OCI-LY7 (cell line): ENCODE data around the gene ARHGAP23.

Source experiments
- EZH2phosphoT487 ChIP-seq: fragments of 200-600 bp; sonication (generic); IDR thresholded peaks from 2 replicates; pipeline ENCODE4 v1.6.1; 2018; ENCODE audit warnings: low read depth, borderline replicate concordance, mild to moderate bottlenecking, mixed run types, antibody characterized with exemption, low read length, moderate library complexity, mixed read lengths
- TF ChIP-seq, protein P1 (sequence below): fragments of 200-600 bp; sonication (generic); conservative IDR thresholded peaks from 2 replicates; pipeline ENCODE4 v1.5.1; 2014; ENCODE audit warnings: mild to moderate bottlenecking, antibody characterized with exemption, low read length, moderate library complexity, mixed read lengths

- no peak for TF ChIP-seq EZH2phosphoT487
- TF ChIP-seq, protein P1, sequence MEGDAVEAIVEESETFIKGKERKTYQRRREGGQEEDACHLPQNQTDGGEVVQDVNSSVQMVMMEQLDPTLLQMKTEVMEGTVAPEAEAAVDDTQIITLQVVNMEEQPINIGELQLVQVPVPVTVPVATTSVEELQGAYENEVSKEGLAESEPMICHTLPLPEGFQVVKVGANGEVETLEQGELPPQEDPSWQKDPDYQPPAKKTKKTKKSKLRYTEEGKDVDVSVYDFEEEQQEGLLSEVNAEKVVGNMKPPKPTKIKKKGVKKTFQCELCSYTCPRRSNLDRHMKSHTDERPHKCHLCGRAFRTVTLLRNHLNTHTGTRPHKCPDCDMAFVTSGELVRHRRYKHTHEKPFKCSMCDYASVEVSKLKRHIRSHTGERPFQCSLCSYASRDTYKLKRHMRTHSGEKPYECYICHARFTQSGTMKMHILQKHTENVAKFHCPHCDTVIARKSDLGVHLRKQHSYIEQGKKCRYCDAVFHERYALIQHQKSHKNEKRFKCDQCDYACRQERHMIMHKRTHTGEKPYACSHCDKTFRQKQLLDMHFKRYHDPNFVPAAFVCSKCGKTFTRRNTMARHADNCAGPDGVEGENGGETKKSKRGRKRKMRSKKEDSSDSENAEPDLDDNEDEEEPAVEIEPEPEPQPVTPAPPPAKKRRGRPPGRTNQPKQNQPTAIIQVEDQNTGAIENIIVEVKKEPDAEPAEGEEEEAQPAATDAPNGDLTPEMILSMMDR: no peak
Observed at GRCh38 chr17:38428643-38429371, 543 bp downstream of the ARHGAP23 start.
